ENCODE measurements around the gene FGFR2. TPM values are rescaled to one million over a fixed set of nuclear protein-coding genes. Genes with fewer than 3 reads are reported as not detected.

FGFR2 gene
- polyA plus RNA-seq, 1 of the 3 experiments (the other 2 are of a cell fraction): 0.02 TPM

GRCh38 chr10:121600611-121601010 is 2.4 kb upstream of the FGFR2 start:
- DNase-seq: no peak
- Histone ChIP-seq H3K9ac (no peak overlapping the region), H3K9me2 (no peaks in the 10 kb centered on the region), H2AFZ (ENCODE audit: low read depth) (no peak overlapping the region), H3K27me3 (ENCODE audit: insufficient read depth) (peaks cover 18% of the 10 kb centered on the region), H3K4me3 (ENCODE audit: low read depth in 2 of 2, low read length in 1 of 2) (no peak overlapping the region), H3K4me2 (no peak overlapping the region), H3K79me2 (ENCODE audit: insufficient read depth) (no peaks in the 10 kb centered on the region), H3K27ac (ENCODE audit: low read depth in 2 of 2, low read length in 1 of 2) (no peak overlapping the region), H3K9me3 (no peaks in the 10 kb centered on the region), H4K20me1 (ENCODE audit: insufficient read depth) (no peaks in the 10 kb centered on the region), H3K4me1 (ENCODE audit: control insufficient read depth in 1 of 2, insufficient read depth in 2 of 2, low read depth in 1 of 2, low read length in 1 of 2) (peaks cover 0 to 14% of the 10 kb centered on the region in 2 experiments; a peak in 1 of 4 replicates), H3F3A (replicated peaks; ENCODE audit: insufficient read depth) (peaks cover 6% of the 10 kb centered on the region), H3K36me3 (replicated peaks in 1 of 2; ENCODE audit: control insufficient read depth in 1 of 2, insufficient read depth in 2 of 2, low read length in 1 of 2) (no peaks in the 10 kb centered on the region)
- CTCF ChIA-PET: interaction anchor here (1.0 to 2.5 kb wide), 8 partner anchors 8 to 645 kb away, joined by 3 to 31 read pairs (median 4); no protein-coding TSS in a partner anchor
- POLR2A ChIA-PET: no interaction called here
- no peak for TF ChIP-seq FOXJ3 (CRISPR knock-in tag; IDR thresholded peaks at IDR 0.05)
- TF ChIP-seq, protein P1, sequence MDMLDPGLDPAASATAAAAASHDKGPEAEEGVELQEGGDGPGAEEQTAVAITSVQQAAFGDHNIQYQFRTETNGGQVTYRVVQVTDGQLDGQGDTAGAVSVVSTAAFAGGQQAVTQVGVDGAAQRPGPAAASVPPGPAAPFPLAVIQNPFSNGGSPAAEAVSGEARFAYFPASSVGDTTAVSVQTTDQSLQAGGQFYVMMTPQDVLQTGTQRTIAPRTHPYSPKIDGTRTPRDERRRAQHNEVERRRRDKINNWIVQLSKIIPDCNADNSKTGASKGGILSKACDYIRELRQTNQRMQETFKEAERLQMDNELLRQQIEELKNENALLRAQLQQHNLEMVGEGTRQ (IDR thresholded peaks at IDR 0.05; ENCODE audit: borderline replicate concordance, low read depth, low read length): no peak
- TF ChIP-seq PBX3 (IDR thresholded peaks at IDR 0.05): no peak
- TF ChIP-seq, protein P2, sequence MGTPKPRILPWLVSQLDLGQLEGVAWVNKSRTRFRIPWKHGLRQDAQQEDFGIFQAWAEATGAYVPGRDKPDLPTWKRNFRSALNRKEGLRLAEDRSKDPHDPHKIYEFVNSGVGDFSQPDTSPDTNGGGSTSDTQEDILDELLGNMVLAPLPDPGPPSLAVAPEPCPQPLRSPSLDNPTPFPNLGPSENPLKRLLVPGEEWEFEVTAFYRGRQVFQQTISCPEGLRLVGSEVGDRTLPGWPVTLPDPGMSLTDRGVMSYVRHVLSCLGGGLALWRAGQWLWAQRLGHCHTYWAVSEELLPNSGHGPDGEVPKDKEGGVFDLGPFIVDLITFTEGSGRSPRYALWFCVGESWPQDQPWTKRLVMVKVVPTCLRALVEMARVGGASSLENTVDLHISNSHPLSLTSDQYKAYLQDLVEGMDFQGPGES (IDR thresholded peaks at IDR 0.05; ENCODE audit: low read depth, low read length): no peak
- no peak for TF ChIP-seq EP300 (IDR thresholded peaks at IDR 0.05; ENCODE audit: borderline replicate concordance in 1 of 2, low read depth in 1 of 2, low read length in 1 of 2)
- TF ChIP-seq TEAD4 (IDR thresholded peaks at IDR 0.05; ENCODE audit: borderline replicate concordance, insufficient read depth): no peak
- no peak for TF ChIP-seq RCOR1 (IDR thresholded peaks at IDR 0.05; ENCODE audit: low read length)
- WGBS (ENCODE audit: low lambda C conversion rate): 59% methylated on average over 9 of the region's 9 CpGs

GRCh38 chr10:121599947-121600346 is 1.7 kb upstream of the FGFR2 start:
- no peaks in the 10 kb centered on the region for H4K20me1 ChIP-seq (ENCODE audit: insufficient read depth)
- no peaks in the 10 kb centered on the region for H3K79me2 ChIP-seq (ENCODE audit: insufficient read depth)
- TF ChIP-seq REST (IDR thresholded peaks at IDR 0.05; ENCODE audit: low read depth, low read length) (no peak), ELF1 (IDR thresholded peaks at IDR 0.05) (no peak)
- TF ChIP-seq, protein P1 (IDR thresholded peaks at IDR 0.05; ENCODE audit: borderline replicate concordance, low read depth, low read length): no peak
- H3K4me3 ChIP-seq (ENCODE audit: low read depth in 2 of 2, low read length in 1 of 2): no peak overlapping the region
- CTCF ChIA-PET: interaction anchor here (0.6 to 2.5 kb wide), 9 partner anchors 9 to 645 kb away, joined by 3 to 31 read pairs (median 3); no protein-coding TSS in a partner anchor
- POLR2A ChIA-PET: no interaction called here
- no peak overlapping the region for H2AFZ ChIP-seq (ENCODE audit: low read depth)
- no peaks in the 10 kb centered on the region for H3K36me3 ChIP-seq (replicated peaks in 1 of 2; ENCODE audit: control insufficient read depth in 1 of 2, insufficient read depth in 2 of 2, low read length in 1 of 2)
- no peak for DNase-seq
- H3K9me2 ChIP-seq: no peaks in the 10 kb centered on the region
- H3K27ac ChIP-seq (ENCODE audit: low read depth in 2 of 2, low read length in 1 of 2): no peak overlapping the region
- 72% methylated on average over 8 of the region's 8 CpGs for WGBS (ENCODE audit: low lambda C conversion rate)
- no peak overlapping the region for H3K4me2 ChIP-seq
- H3K4me1 ChIP-seq (ENCODE audit: control insufficient read depth in 1 of 2, insufficient read depth in 2 of 2, low read depth in 1 of 2, low read length in 1 of 2): peaks cover 0 to 14% of the 10 kb centered on the region in 2 experiments; a peak in 1 of 4 replicates
- no peaks in the 10 kb centered on the region for H3K9me3 ChIP-seq
- peaks cover 18% of the 10 kb centered on the region for H3K27me3 ChIP-seq (ENCODE audit: insufficient read depth)
- no peak overlapping the region for H3K9ac ChIP-seq
- peaks cover 6% of the 10 kb centered on the region for H3F3A ChIP-seq (replicated peaks; ENCODE audit: insufficient read depth)

Measured in SK-N-SH (cell line).